HG02610 (cell line): ENCODE data around the gene ATF5.

Experiments
- ATAC-seq: cut with Tn5 transposase; IDR thresholded peaks from one replicate; pipeline ENCODE4 v1.9.1; 2021; ENCODE audit warnings: mild to moderate bottlenecking, moderate library complexity; ENCODE audit not compliant: unreplicated experiment

ATF5 gene

DNA sequence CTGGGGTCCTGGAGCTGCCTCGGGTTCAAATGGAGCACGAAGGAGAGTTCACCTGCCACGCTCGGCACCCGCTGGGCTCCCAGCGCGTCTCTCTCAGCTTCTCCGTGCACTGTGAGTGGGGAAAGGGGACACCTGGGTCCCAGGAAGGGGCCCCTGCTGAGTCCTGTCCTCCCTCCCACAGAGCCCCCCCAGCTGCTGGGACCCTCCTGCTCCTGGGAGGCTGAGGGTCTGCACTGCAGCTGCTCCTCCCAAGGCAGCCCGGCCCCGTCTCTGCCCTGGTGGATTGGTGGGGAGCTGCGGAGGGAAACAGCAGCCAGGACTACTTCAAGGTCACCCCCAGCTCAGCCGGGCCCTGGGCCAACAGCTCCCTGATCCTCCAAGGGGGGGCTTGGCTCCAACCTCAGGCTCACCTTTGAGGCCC, 43.0 kb downstream of the ATF5 start:
- ATAC-seq = no peak

DNA sequence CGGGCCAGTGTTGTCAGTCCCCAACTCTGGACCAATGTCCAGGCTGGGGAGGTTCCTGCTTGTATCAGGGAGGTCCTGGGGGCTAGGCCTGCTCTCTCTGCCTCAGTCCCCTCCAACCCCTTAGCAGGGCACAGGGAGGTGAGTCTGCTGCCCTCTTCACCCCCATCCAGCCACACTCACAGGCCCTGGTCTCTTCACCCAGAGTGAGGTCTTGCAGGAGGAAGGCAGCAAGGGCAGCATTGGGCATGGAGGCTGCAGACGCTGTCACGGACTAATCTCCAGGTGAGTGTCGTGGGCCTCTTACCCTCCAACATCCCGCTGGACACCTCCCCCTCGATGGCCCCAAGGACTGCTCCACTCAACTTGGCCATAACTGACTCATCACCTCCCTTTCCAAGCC, 43.8 kb downstream of the ATF5 start:
- ATAC-seq = no peak

- ATAC-seq = no peak
Measured at GRCh38 chr19:49973987-49974386, 45.0 kb downstream of the ATF5 start.

GRCh38 chr19:49975051-49975450, 46.0 kb downstream of the ATF5 start:
- no peak for ATAC-seq

DNA sequence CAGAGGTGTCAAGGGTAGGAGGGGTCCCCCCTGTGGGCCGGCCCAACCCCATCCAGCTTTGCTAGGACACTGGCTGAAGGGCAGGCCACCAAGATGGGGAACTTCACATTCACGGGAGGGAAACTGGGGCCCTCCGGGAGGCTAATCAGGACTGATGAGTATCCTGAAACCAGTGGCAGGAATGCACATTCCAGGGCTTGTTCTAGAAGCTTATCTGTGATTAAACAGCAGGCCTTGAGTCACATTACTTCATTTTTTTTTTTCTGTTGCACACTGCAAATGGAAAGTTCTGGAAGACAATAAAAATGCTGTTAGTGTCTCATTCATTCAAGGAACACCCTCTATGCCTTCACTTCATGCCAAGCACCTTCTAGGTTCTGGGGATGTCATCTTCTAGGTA, 47.5 kb downstream of the ATF5 start:
- no peak for ATAC-seq

GRCh38 chr19:49977076-49977475, 48.1 kb downstream of the ATF5 start:
- ATAC-seq = no peak

- ATAC-seq = no peak
Measured at GRCh38 chr19:49977881-49978280, 48.9 kb downstream of the ATF5 start.

- ATAC-seq = no peak
Measured at GRCh38 chr19:49978324-49978723, 49.3 kb downstream of the ATF5 start.

- no peak for ATAC-seq
Measured at GRCh38 chr19:49981603-49982593, 52.9 kb downstream of the ATF5 start.
